ENCODE measurements around the gene METTL13.

DNA sequence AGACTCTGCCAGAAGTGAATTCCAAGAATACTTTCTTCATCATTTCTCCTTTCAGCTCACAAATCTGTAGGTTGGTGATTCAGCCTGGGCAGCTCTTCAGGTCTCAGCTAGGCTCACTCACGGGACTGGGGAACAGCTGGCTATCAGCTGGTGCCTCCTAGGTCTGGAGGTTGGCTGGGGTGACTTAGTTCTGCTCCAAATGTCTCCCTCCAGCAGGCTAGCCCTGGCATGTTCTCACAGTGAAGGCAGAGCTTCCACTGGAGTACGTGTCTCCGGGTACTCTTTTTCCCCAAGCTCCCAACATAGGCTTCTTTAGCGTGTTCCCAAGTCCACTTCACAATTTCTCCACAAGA lies 27.1 kb upstream of the METTL13 start:
- TF ChIP-seq CTCF (conservative IDR thresholded peaks at IDR 0.05; ENCODE audit: low read depth, low read length) (no peak), EZH2 (IDR thresholded peaks at IDR 0.05; ENCODE audit: borderline replicate concordance, low read depth, low read length, poor library complexity, severe bottlenecking) (no peak)

Measured in A673 (cell line).